Panc1 (cell line): ENCODE measurements around the gene LMF1.

Experiments
- CTCF ChIP-seq: fragments of 450-650 bp; IDR thresholded peaks from 2 replicates; pipeline ENCODE4 v1.5.1; 2017; ENCODE audit warnings: mild to moderate bottlenecking
- TCF7L2 ChIP-seq: IDR thresholded peaks from 2 replicates; pipeline ENCODE4 v1.6.1; 2011; ENCODE audit warnings: mild to moderate bottlenecking, low read depth, low read length, inconsistent platforms

GRCh38 chr16:922051-922450 lies 48.7 kb downstream of the LMF1 start:
- TF ChIP-seq CTCF, result no peak
- no peak for TF ChIP-seq TCF7L2
